HTR-8/SVneo (cell line): ENCODE data around the gene FAM177A1.

Source experiments
- DNase-seq: peaks from one replicate; pipeline ENCODE4 v3.0.0; 2011; ENCODE audit warnings: low spot score, mixed read lengths; ENCODE audit not compliant: insufficient read length
- FAIRE-seq: peaks from 2 replicates; lab custom pipeline; 2011; peaks lifted over from hg19 to GRCh38; lab: Jason Lieb, UNC

Gene FAM177A1

GRCh38 chr14:35121887-35122695 is 76.0 kb downstream of the FAM177A1 start, which contains the start of the genes PPP2R3C and PRORP:
Gene PPP2R3C, minus strand, starts transcription at chr14:35121990. Its CDS starts 31 bp downstream, at chr14:35121959.
Gene PRORP, plus strand, starts transcription at chr14:35122552. Its CDS starts 694 bp downstream, at chr14:35123246.
- DNase-seq (peak; percentile 88), FAIRE-seq (peak; percentile 83)

- DNase-seq (peak; percentile 27), FAIRE-seq (no peak)
These were observed 76.8 kb downstream of the FAM177A1 start for GRCh38 chr14:35122696-35123387.

- no peak for DNase-seq
These were observed 77.3 kb downstream of the FAM177A1 start for GRCh38 chr14:35123388-35123703.

GRCh38 chr14:35124127-35124526 is 78.1 kb downstream of the FAM177A1 start:
- DNase-seq: no peak
- no peak for FAIRE-seq

More at GRCh38 chr14:35123388-35123703, 77.3 kb downstream of the FAM177A1 start:
- no peak for FAIRE-seq
